Measurements from ENCODE around the gene MMP7.

Gene MMP7

DNA sequence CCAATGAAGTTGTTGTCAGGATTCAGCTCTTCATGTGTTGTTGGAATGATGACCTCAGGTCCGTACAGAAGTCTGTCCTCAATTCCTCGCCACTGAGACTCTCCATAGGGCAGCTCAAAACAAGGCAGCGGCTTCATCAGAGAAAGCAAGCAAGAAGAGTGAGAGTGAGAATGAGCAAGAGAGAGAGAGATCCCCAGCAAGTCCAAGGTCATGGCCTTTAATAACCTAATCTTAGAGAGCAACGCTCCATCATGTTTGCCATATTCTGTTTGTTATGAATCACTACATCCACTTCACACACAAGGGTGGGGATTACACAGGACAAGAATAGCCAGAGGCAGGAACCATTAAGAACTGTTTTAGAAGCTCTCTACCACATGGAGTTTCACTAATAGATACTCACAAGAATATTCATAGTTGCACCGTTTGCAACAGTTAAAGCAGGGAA is 23.3 kb upstream of the MMP7 start:
- no peak overlapping the region for H3K4me3 ChIP-seq (ENCODE audit: low read depth, low read length)
- DNase-seq (ENCODE audit: low read depth): no peak
- TF ChIP-seq, protein P1, sequence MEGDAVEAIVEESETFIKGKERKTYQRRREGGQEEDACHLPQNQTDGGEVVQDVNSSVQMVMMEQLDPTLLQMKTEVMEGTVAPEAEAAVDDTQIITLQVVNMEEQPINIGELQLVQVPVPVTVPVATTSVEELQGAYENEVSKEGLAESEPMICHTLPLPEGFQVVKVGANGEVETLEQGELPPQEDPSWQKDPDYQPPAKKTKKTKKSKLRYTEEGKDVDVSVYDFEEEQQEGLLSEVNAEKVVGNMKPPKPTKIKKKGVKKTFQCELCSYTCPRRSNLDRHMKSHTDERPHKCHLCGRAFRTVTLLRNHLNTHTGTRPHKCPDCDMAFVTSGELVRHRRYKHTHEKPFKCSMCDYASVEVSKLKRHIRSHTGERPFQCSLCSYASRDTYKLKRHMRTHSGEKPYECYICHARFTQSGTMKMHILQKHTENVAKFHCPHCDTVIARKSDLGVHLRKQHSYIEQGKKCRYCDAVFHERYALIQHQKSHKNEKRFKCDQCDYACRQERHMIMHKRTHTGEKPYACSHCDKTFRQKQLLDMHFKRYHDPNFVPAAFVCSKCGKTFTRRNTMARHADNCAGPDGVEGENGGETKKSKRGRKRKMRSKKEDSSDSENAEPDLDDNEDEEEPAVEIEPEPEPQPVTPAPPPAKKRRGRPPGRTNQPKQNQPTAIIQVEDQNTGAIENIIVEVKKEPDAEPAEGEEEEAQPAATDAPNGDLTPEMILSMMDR (IDR thresholded peaks at IDR 0.05; ENCODE audit: control insufficient read depth, extremely low read depth, insufficient read depth): no peak

DNA sequence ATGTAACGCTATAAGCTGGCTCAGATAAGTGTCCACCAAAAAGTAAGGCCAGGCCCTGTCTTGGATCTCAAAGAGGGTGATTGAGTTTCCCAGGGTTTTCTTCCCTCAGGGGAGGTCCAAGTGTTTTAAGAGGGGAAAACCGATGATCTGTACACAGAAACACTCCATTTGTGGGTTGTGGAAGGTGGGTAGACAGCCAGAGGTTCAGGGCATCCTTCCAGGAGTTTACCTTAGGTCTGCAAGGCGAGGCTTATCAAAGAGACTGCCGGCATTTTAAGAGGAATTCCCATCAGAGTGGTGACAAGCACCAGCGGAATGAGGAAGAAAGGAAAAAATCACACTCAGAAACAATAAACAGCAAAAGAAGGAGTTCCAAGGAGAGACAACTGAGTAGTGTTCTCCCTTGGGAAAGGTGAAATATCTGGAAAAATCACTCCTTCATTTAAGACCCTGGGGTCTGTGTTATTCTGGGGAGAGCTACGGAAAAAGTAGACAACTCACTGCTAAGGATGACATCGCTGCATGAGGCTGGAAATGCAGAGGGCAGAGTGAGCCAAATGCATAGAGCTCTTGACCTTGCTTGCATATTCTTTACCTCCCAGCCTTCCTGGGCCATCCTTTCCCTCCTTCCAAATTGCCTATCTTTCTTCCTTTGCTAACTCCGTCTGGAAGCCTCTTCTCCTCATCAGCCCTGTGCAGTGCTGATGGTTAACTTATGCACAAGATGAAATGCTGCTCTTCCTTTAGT is 22.1 kb upstream of the MMP7 start:
- TF ChIP-seq, protein P1 (IDR thresholded peaks at IDR 0.05; ENCODE audit: control insufficient read depth, extremely low read depth, insufficient read depth): no peak
- H3K4me3 ChIP-seq (ENCODE audit: low read depth, low read length): no peak overlapping the region
- DNase-seq (ENCODE audit: low read depth): no peak

DNA sequence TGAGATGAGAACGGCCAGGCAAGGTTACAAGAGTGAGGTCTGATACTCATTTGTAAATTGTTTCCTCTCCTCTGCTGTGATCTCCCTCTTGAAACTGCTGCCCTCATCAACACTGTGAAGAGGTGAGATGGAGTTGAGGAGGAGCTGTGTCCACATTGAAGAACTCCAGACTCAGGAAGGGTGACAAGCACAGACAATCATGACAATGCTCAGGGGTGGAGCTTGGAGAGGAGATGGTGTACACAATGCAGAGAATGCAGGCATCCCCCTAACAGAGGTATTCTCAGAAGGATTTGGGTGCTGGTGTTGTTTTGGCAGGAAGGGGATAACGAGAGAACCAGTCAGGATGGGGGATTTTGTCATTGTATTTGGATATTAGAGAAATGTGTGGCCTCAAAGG is 21.5 kb upstream of the MMP7 start:
- no peak for DNase-seq (ENCODE audit: low read depth)
- TF ChIP-seq, protein P1 (IDR thresholded peaks at IDR 0.05; ENCODE audit: control insufficient read depth, extremely low read depth, insufficient read depth): no peak
- H3K4me3 ChIP-seq (ENCODE audit: low read depth, low read length): no peak overlapping the region

DNA sequence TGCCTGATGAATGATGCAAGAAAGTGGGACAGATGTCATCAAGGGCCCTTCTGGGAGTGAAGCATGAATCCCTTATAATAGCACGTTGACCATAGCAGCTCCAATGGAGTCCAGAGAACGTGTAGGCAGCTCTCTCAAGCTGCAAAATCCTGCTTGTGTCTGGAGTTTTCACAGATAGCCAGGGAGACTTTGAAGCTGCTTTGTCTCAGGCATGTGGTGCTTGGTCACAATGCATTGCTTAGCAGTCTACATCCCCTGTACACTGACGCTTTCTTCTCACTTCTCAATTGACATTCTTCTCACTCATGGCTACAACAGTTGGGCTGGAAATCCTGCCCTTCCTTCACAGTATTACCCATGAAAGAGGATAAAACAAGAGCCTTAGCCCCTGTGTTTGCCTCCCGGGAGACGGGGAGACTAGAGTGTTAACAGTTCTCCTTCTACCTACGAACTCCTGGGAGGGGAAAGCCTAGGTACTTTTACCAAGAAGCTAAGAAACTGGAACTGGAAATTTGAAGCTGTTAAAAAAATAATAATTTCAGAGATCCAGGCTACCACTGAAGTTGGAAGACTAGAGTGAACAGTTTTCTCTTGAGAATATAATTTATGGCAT is 20.7 kb upstream of the MMP7 start:
- no peak for DNase-seq (ENCODE audit: low read depth)
- H3K4me3 ChIP-seq (ENCODE audit: low read depth, low read length): no peak overlapping the region
- TF ChIP-seq, protein P1 (IDR thresholded peaks at IDR 0.05; ENCODE audit: control insufficient read depth, extremely low read depth, insufficient read depth): no peak

DNA sequence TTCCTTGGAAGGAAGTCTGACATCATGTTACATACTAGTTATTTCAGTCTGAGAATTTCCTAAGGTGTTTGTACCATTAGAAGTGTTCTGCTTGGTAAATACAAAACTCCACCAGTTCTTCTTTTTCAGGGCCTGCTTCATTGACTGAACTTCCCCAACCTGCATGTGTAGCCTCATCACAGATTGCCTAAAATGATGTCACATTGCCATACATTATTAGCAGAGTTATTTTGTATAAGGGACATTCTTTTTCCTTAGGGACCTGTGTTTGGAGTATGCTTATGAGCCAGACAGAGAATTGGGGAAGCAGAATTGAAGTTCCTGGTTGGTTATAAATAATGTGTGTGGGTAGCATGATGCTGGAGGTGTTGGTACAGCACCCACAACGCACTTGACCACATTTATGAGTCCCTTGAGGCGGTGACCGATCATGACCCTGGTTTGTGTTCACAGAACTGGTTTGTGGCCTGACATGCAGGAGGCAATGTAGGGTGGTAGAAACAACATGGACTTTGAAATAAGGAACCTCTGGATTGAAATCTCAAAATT is 16.4 kb upstream of the MMP7 start:
- no peak overlapping the region for H3K4me3 ChIP-seq (ENCODE audit: low read depth, low read length)
- no peak for DNase-seq (ENCODE audit: low read depth)
- TF ChIP-seq, protein P1 (IDR thresholded peaks at IDR 0.05; ENCODE audit: control insufficient read depth, extremely low read depth, insufficient read depth): no peak

DNA sequence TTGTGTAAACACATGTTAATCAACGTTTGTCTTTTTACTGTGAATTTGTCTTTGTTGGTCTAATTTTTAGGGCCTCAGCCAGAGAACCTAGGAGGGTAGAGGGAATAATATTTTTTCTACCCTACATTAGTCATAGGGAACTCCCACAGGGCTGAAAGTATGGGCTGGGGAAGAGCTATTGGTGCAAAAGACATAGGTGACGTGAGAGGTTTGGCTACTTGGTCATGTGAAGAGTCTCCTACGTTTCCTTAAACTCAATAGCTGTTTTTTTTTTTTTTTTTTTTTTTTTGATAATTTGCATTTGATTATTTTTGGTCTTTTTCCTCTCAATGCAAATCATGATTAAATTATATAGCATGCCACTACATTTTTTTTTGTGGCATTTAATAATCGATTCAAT is 15.9 kb upstream of the MMP7 start:
- TF ChIP-seq, protein P1 (IDR thresholded peaks at IDR 0.05; ENCODE audit: control insufficient read depth, extremely low read depth, insufficient read depth): no peak
- DNase-seq (ENCODE audit: low read depth): no peak
- H3K4me3 ChIP-seq (ENCODE audit: low read depth, low read length): no peak overlapping the region
